ENCODE measurements around the gene PSMC3.

- no peak for TF ChIP-seq SUZ12 (IDR thresholded peaks at IDR 0.05)
- TF ChIP-seq FOXK2 (IDR thresholded peaks at IDR 0.05), result no peak
- no peak for TF ChIP-seq TARDBP (IDR thresholded peaks at IDR 0.05)
- TF ChIP-seq FOXA1 (IDR thresholded peaks at IDR 0.05), result no peak
- TF ChIP-seq ARNT (IDR thresholded peaks at IDR 0.05), result no peak
- TF ChIP-seq CTBP1 (IDR thresholded peaks at IDR 0.05; ENCODE audit: borderline replicate concordance), result no peak
- TF ChIP-seq, protein P1, sequence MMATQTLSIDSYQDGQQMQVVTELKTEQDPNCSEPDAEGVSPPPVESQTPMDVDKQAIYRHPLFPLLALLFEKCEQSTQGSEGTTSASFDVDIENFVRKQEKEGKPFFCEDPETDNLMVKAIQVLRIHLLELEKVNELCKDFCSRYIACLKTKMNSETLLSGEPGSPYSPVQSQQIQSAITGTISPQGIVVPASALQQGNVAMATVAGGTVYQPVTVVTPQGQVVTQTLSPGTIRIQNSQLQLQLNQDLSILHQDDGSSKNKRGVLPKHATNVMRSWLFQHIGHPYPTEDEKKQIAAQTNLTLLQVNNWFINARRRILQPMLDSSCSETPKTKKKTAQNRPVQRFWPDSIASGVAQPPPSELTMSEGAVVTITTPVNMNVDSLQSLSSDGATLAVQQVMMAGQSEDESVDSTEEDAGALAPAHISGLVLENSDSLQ (IDR thresholded peaks at IDR 0.05), result no peak
- TF ChIP-seq SP1 (IDR thresholded peaks at IDR 0.05), result no peak
These were observed 11.6 kb downstream of the PSMC3 start for GRCh38 chr11:47414685-47415070.
